A549 (cell line): ENCODE data around the gene CLMN. TPM values are rescaled to one million over a fixed set of nuclear protein-coding genes. Genes with fewer than 3 reads are reported as not detected.

Source experiments
- ATAC-seq, 2 experiments: fragments of 200-7000 bp in 1 of 2; fragments of >200 bp in 1 of 2; cut with Nextera tagmentation in 1 of 2; cut with Tn5 transposase in 1 of 2; 3 replicates each; pipeline versions ENCODE4 v1.8.0 to v1.9.1; 2018 to 2020; ENCODE audit warnings: mild to moderate bottlenecking in 1 of 2, moderate library complexity in 1 of 2
- CTCF ChIA-PET: fragments of 300-600 bp; sonication (Branson Sonifier 250); formaldehyde crosslinking; extraction: SDS; loops from one replicate; lab custom pipeline; 2021; ENCODE audit warnings: antibody characterized with exemption, inconsistent platforms; lab: Yijun Ruan, JAX
- POLR2A ChIA-PET: fragments of 350-600 bp; formaldehyde crosslinking; extraction: SDS; loops from one replicate; lab custom pipeline; 2021; ENCODE audit warnings: antibody characterized with exemption, inconsistent platforms; lab: Yijun Ruan, JAX
- DNase-seq, 2 experiments: peaks; one replicate each; pipeline versions ENCODE4 v3.0.0 to v3.0.0-alpha.2; 2011 to 2016; ENCODE audit warnings: low read depth in 1 of 2, low spot score in 1 of 2
- FAIRE-seq: peaks from 2 replicates; lab custom pipeline; 2011; peaks lifted over from hg19 to GRCh38; lab: Jason Lieb, UNC
- H3K27ac ChIP-seq, 2 experiments: fragments of >200 bp; sonication (Bioruptor Twin); formaldehyde crosslinking; 3 replicates each; pipeline ENCODE4 v1.5.1; 2016 to 2017
- H3K4me1 ChIP-seq: fragments of >200 bp; sonication (Bioruptor Twin); formaldehyde crosslinking; 3 replicates; pipeline ENCODE4 v1.6.1; 2016
- H3K4me2 ChIP-seq: fragments of >200 bp; sonication (Bioruptor Twin); formaldehyde crosslinking; 3 replicates; pipeline ENCODE4 v1.6.1; 2016
- H3K4me3 ChIP-seq: fragments of >200 bp; sonication (Bioruptor Twin); formaldehyde crosslinking; 3 replicates; pipeline ENCODE4 v1.5.1; 2016
- H3K9me3 ChIP-seq: fragments of >200 bp; sonication (Bioruptor Twin); formaldehyde crosslinking; 3 replicates; pipeline ENCODE4 v1.6.1; 2016
- BCL3 ChIP-seq: fragments of >200 bp; sonication (Bioruptor Twin); formaldehyde crosslinking; IDR thresholded peaks from 3 replicates; pipeline ENCODE4 v1.6.1; 2016
- BHLHE40 ChIP-seq: IDR thresholded peaks from 2 replicates; pipeline ENCODE4 v1.6.1; 2012; ENCODE audit warnings: low read depth, low read length, inconsistent platforms
- CBX8 ChIP-seq: fragments of 200-600 bp; sonication (generic); IDR thresholded peaks from 2 replicates; pipeline ENCODE4 v1.6.1; 2016
- CHD2 ChIP-seq: fragments of 150-350 bp; IDR thresholded peaks from 2 replicates; pipeline ENCODE4 v1.6.1; 2014; ENCODE audit warnings: low read length; ENCODE audit not compliant: partially characterized antibody
- CHD4 ChIP-seq: fragments of 200-600 bp; sonication (generic); IDR thresholded peaks from 2 replicates; pipeline ENCODE4 v1.6.1; 2016; ENCODE audit warnings: antibody characterized with exemption, mild to moderate bottlenecking, borderline replicate concordance
- ESRRA ChIP-seq: fragments of 150-350 bp; IDR thresholded peaks from 2 replicates; pipeline ENCODE4 v1.6.1; 2014; ENCODE audit warnings: mild to moderate bottlenecking, low read length, borderline replicate concordance
- GATA3 ChIP-seq: IDR thresholded peaks from 2 replicates; pipeline ENCODE4 v1.6.1; 2012; ENCODE audit warnings: borderline replicate concordance
- HDAC2 ChIP-seq: fragments of 200-600 bp; sonication (generic); IDR thresholded peaks from 2 replicates; pipeline ENCODE4 v1.6.1; 2016
- HEYL ChIP-seq: fragments of 250-450 bp; sonication (Bioruptor Pico); IDR thresholded peaks from 2 replicates; pipeline ENCODE4 v1.8.0; 2021; ENCODE audit warnings: mild to moderate bottlenecking, moderate library complexity
- HMGXB4 ChIP-seq: fragments of 250-450 bp; sonication (Bioruptor Pico); IDR thresholded peaks from 2 replicates; pipeline ENCODE4 v1.5.0; 2021; ENCODE audit warnings: mild to moderate bottlenecking, moderate library complexity, borderline replicate concordance
- HOXA7 ChIP-seq: fragments of 250-450 bp; sonication (Bioruptor Pico); IDR thresholded peaks from 2 replicates; pipeline ENCODE4 v1.5.0; 2020; ENCODE audit warnings: mild to moderate bottlenecking, moderate library complexity
- MAZ ChIP-seq: fragments of 150-350 bp; IDR thresholded peaks from 2 replicates; pipeline ENCODE4 v1.6.1; 2014; ENCODE audit warnings: antibody characterized with exemption, low read depth, low read length, borderline replicate concordance
- PHF8 ChIP-seq: fragments of 200-600 bp; sonication (generic); IDR thresholded peaks from 2 replicates; pipeline ENCODE4 v1.6.1; 2016; ENCODE audit warnings: low read depth, mild to moderate bottlenecking, antibody characterized with exemption, moderate library complexity, borderline replicate concordance
- RARB ChIP-seq: fragments of 250-450 bp; sonication (Bioruptor Pico); IDR thresholded peaks from 2 replicates; pipeline ENCODE4 v1.8.0; 2021; ENCODE audit warnings: mild to moderate bottlenecking, moderate library complexity
- RNF2 ChIP-seq: fragments of 200-600 bp; sonication (generic); IDR thresholded peaks from 2 replicates; pipeline ENCODE4 v1.6.1; 2016; ENCODE audit warnings: low read depth, mild to moderate bottlenecking, antibody characterized with exemption, moderate library complexity, borderline replicate concordance
- SMC3 ChIP-seq: fragments of >200 bp; sonication (Bioruptor Twin); formaldehyde crosslinking; IDR thresholded peaks from 3 replicates; pipeline ENCODE4 v1.6.1; 2018; ENCODE audit warnings: inconsistent platforms
- ZNF302 ChIP-seq: fragments of 250-450 bp; sonication (Bioruptor Pico); IDR thresholded peaks from 2 replicates; pipeline ENCODE4 v1.9.0; 2021; ENCODE audit warnings: inconsistent platforms, mild to moderate bottlenecking, moderate library complexity
- WGBS: methylation state at CpG from one replicate; pipeline ENCODE4 v1.1.6; 2017; ENCODE audit errors: missing lambda C conversion rate; 5-methylcytosine and 5-hydroxymethylcytosine counted together
- polyA plus RNA-seq, 4 experiments: library from polyadenylated mRNA; depleted of rRNA in 3 of 4; stranded (reverse); fragments of >200 nt; fragmentation: RNase III in 1 of 4; extraction: RNeasy Plus Mini Kit Qiagen cat#74134 plus additional on column Dnase treatment in 1 of 4; gene quantifications; 2 replicates in 3 of 4; 3 replicates in 1 of 4; pipeline ENCODE4 v1.2.3, GENCODE V29; 2011 to 2017
- TF ChIP-seq, protein P1 (sequence below): IDR thresholded peaks from 2 replicates; pipeline ENCODE4 v1.6.1; 2012
- TF ChIP-seq, protein P2 (sequence below): IDR thresholded peaks from 2 replicates; pipeline ENCODE4 v1.6.1; 2012; ENCODE audit warnings: low read depth, borderline replicate concordance
- TF ChIP-seq, protein P3 (sequence below): fragments of 250-450 bp; sonication (Bioruptor Pico); IDR thresholded peaks from 2 replicates; pipeline ENCODE4 v1.5.0; 2020; ENCODE audit warnings: low read depth, mild to moderate bottlenecking, moderate library complexity
- TF ChIP-seq, protein P4 (sequence below): IDR thresholded peaks from 2 replicates; pipeline ENCODE4 v1.6.1; 2012

The CLMN gene
- polyA plus RNA-seq, 2 of the 4 experiments (the other 2 are of a cell fraction) = 2.9 to 10.6 TPM

- POLR2A ChIA-PET = no interaction called here
- H3K4me1 ChIP-seq = peaks cover 10% of the 10 kb centered on the region
- 64% methylated on average over 12 of the region's 12 CpGs for WGBS
- ATAC-seq (no peak; a peak in 1 of 6 replicates), FAIRE-seq (no peak), DNase-seq (no peak)
- H3K9me3 ChIP-seq = no peaks in the 10 kb centered on the region
- H3K4me2 ChIP-seq = no peak overlapping the region
- CTCF ChIA-PET = interaction anchor here (1.0 to 1.7 kb wide), 3 partner anchors 9 to 201 kb away, joined by 4 read pairs; no protein-coding TSS in a partner anchor
- TF ChIP-seq HDAC2 (no peak), BHLHE40 (no peak), HEYL (CRISPR knock-in tag) (no peak), CBX8 (no peak), GATA3 (no peak), ZNF302 (CRISPR knock-in tag) (no peak)
- TF ChIP-seq, protein P1, sequence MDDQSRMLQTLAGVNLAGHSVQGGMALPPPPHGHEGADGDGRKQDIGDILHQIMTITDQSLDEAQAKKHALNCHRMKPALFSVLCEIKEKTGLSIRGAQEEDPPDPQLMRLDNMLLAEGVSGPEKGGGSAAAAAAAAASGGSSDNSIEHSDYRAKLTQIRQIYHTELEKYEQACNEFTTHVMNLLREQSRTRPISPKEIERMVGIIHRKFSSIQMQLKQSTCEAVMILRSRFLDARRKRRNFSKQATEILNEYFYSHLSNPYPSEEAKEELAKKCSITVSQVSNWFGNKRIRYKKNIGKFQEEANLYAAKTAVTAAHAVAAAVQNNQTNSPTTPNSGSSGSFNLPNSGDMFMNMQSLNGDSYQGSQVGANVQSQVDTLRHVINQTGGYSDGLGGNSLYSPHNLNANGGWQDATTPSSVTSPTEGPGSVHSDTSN = no peak
- TF ChIP-seq, protein P2, sequence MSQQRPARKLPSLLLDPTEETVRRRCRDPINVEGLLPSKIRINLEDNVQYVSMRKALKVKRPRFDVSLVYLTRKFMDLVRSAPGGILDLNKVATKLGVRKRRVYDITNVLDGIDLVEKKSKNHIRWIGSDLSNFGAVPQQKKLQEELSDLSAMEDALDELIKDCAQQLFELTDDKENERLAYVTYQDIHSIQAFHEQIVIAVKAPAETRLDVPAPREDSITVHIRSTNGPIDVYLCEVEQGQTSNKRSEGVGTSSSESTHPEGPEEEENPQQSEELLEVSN = no peak
- TF ChIP-seq, protein P3, sequence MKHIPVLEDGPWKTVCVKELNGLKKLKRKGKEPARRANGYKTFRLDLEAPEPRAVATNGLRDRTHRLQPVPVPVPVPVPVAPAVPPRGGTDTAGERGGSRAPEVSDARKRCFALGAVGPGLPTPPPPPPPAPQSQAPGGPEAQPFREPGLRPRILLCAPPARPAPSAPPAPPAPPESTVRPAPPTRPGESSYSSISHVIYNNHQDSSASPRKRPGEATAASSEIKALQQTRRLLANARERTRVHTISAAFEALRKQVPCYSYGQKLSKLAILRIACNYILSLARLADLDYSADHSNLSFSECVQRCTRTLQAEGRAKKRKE (CRISPR knock-in tag) = no peak
- TF ChIP-seq, protein P4, sequence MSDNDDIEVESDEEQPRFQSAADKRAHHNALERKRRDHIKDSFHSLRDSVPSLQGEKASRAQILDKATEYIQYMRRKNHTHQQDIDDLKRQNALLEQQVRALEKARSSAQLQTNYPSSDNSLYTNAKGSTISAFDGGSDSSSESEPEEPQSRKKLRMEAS = no peak
- no peak overlapping the region for H3K4me3 ChIP-seq
- no peak overlapping the region for H3K27ac ChIP-seq
These were observed 87.6 kb downstream of the CLMN start for GRCh38 chr14:95231966-95232633.

GRCh38 chr14:95229749-95230148, 90.0 kb downstream of the CLMN start:
- CTCF ChIA-PET = interaction anchor here (1.1 kb wide), 2 partner anchors 10 to 185 kb away, joined by 3 read pairs; no protein-coding TSS in a partner anchor
- Histone ChIP-seq H3K9me3 (no peaks in the 10 kb centered on the region), H3K27ac (no peak overlapping the region; a peak in 1 of 6 replicates), H3K4me1 (peaks cover 10% of the 10 kb centered on the region), H3K4me2 (no peak overlapping the region), H3K4me3 (no peak overlapping the region)
- FAIRE-seq (no peak), ATAC-seq (peak in 1 of 2 experiments; percentile 59; a peak in 2 of 6 replicates), DNase-seq (peak in 1 of 2 experiments; percentile 15)
- no peak for TF ChIP-seq CHD2
- TF ChIP-seq SMC3 = 0 out of 3 replicates have a peak, but pooled peaks have one; percentile 15
- POLR2A ChIA-PET = no interaction called here
- 68% methylated on average over 6 of the region's 6 CpGs for WGBS

- FAIRE-seq = no peak
- H3K9me3 ChIP-seq = no peaks in the 10 kb centered on the region
- DNase-seq = no peak
- POLR2A ChIA-PET = no interaction called here
- H3K4me2 ChIP-seq = no peak overlapping the region
- TF ChIP-seq ESRRA (no peak), HMGXB4 (CRISPR knock-in tag) (no peak), HOXA7 (no peak), RNF2 (no peak), PHF8 (no peak), CHD4 (no peak), BCL3 (no peak), RARB (no peak), HDAC2 (no peak), MAZ (no peak)
- H3K27ac ChIP-seq = no peak overlapping the region
- peaks cover 10% of the 10 kb centered on the region for H3K4me1 ChIP-seq
- no peak for ATAC-seq
- 88% methylated on average over 7 of the region's 7 CpGs for WGBS
- CTCF ChIA-PET = interaction anchor here (1.1 kb wide), 1 partner anchor 19 kb away, joined by 3 read pairs; no protein-coding TSS in a partner anchor
- no peak overlapping the region for H3K4me3 ChIP-seq
These were observed 91.5 kb downstream of the CLMN start for GRCh38 chr14:95228240-95228639.
